HG03521 (cell line): ENCODE data around the gene ARHGAP26.
"Not testable (repeated sequence)": the region's sequence is repeated elsewhere in the genome, so short reads cannot be mapped to it uniquely, and the experiment has no call there.

Experiments used
- ATAC-seq: cut with Tn5 transposase; IDR thresholded peaks from one replicate; pipeline ENCODE4 v1.9.1; 2021; ENCODE audit warnings: mild to moderate bottlenecking, moderate library complexity; ENCODE audit not compliant: unreplicated experiment

Gene ARHGAP26

DNA sequence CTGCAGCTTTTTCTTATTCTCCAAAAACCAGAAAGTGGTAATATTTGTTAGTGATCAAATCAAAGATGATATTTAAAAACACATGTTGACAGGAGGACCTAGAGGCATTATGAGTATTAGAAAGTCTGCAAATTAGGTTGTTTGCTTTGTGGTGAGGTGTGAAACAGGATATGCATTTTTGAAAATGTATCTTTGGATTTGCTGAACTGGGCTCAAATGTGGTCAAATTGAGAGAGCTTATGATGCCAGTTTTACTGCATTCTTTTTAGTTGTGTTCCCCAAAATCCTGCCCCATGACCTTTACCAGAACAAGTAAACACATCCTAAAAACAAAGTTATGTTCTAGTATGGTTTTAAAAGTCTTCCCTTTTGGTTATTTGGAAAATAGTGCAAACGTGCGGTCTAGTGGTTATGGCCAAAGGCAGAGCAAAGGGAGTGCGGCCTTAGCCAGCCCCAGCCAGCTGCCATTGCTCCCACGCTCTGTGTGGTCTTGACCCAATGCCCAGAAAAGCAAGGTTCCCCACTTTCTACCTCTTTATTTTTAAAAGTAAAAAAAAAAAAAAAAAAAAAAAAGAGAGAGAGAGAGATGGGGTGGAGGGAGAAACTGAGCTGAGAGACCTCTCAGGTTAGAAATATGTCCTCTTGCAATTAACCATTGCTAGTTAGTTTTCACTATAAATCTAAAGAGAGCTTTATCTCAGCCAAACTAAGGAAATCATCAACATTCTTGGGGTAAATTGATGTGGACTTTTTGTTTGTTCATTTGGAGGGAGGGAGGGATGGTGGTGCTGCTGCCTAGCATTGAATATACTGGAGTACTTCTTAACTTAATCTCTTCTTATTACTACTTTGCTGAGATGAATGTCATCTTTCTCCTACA lies 176.6 kb downstream of the ARHGAP26 start:
- no peak for ATAC-seq

- no peak for ATAC-seq
Observed at GRCh38 chr5:142947427-142947709, 177.2 kb downstream of the ARHGAP26 start.

DNA sequence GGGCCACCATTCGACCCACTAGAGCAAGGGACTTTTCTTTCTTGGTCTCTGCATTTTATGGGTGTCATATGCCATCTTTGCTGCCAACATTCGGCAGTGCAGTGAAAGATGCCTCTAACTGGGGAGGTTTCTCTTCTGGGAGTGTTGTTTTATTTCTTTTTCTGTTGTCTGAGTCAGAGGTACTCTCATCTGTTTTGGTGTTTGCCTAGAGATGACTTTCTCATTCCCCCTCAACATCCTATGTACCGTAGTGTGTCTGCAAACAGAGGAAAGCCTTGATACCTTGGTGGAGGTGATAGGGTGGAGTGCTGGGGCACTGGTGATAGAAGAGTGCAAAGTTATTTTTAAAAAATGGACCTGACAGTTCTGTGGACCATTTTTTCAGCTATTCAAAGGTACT lies 182.1 kb downstream of the ARHGAP26 start:
- ATAC-seq = no peak

DNA sequence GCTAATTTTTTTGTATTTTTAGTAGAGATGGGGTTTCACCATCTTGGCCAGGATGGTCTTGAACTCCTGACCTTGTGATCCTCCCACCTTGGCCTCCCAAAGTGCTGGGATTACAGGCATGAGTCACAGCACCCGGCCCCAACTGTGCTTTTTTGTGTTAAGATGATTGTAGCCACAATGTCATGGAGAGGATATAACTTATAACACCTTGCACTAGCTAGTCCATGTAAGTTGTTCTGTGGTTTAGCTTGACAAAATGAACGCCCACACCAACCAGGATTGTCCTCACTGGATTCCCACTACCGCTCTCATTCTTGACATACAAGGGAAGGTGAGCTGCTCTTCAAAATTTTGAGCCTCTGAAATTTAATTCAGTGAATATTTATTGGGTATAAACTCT lies 182.7 kb downstream of the ARHGAP26 start:
- not testable (repeated sequence) for ATAC-seq

- no peak for ATAC-seq
Observed at GRCh38 chr5:142954455-142954854, 184.3 kb downstream of the ARHGAP26 start.

GRCh38 chr5:142955628-142956027 lies 185.5 kb downstream of the ARHGAP26 start:
- no peak for ATAC-seq

DNA sequence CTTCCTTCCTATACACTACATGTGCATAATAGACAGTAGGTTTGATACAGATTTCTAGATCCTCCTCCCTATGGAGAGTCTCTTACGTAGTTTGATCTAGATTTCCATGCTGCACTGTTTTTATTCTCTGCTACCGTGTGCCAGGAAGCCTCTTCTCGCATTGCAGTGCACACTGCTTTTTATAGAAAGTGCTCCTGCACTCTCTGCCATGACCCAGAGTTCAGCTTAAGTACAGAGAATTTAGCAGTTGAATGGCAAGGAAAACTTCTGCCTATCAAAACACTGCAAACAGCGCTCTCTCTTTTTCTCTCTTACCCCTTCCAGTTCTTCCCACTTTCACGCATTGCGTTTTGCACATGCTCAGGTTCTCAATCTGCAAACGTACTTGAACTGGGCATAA lies 187.4 kb downstream of the ARHGAP26 start:
- ATAC-seq = no peak

DNA sequence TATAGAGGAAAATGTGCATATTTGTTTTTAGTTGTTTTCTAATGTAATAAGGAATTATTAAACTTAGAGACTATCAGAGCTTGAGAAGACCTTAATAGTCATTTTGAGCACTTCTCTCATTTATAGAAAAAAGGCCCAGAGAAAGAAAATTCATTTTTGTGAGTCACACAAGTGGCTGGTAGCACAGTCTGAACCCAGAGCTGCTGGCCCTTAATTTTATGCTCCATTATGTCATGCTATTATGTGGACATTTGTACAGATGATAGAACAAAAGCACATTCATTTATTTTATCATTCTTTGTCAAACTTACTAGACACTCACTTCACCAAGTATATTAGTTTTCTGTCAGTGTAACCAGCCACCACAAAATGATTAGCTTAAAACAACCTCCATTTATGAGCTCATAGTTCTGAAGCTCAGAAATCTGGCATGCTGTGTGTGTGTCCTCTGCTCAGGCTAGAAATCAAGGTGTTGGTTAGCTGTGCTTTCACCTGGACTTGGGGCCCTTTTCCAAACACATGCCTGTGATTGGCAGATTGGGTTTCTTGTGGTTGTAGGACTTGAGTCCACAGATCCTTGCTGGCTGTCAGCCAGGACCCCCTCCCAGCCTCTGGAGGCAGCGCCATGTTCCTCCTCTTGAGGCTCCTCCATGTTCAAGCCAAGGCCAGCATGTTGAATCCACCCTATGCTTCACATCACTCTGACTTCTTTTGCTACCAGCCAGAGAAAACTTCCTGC lies 188.9 kb downstream of the ARHGAP26 start:
- ATAC-seq = no peak

- ATAC-seq = no peak
Observed at GRCh38 chr5:142959683-142960657, 189.8 kb downstream of the ARHGAP26 start.

DNA sequence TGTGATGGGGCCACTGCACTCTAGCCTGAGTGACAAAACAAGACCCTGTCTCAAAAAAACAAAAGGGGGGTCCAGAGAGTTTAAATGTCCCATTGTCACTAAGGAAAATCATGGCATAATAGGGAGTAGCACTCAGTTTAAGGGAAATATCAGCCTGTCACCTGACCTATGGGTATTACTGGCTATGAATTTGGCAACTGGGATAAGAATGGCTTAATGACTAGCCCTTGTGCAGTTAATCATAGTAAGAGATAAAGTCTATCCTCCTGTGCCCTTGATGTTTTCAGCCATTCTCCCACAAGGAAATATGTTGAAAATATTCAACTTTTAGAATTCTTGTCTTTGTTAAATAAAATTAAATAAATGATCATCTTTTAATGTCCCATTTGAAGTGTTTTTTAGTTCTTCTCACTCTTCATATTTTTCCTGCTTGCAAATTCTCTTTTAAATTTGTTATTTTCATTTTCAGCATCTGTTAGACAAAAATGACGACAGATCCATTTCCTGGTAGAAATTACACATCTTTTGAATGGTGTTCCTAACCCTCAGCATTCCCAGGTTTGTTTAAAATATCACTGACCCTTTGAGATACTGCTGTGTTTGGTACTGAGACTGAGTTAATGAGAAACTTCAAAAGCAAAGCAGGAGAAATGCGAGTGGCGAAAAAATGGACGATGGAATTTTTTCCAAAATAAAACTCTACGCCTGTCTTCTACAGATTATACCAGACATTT lies 191.4 kb downstream of the ARHGAP26 start:
- no peak for ATAC-seq

- ATAC-seq = no peak
Observed at GRCh38 chr5:142962174-142962533, 192.0 kb downstream of the ARHGAP26 start.

DNA sequence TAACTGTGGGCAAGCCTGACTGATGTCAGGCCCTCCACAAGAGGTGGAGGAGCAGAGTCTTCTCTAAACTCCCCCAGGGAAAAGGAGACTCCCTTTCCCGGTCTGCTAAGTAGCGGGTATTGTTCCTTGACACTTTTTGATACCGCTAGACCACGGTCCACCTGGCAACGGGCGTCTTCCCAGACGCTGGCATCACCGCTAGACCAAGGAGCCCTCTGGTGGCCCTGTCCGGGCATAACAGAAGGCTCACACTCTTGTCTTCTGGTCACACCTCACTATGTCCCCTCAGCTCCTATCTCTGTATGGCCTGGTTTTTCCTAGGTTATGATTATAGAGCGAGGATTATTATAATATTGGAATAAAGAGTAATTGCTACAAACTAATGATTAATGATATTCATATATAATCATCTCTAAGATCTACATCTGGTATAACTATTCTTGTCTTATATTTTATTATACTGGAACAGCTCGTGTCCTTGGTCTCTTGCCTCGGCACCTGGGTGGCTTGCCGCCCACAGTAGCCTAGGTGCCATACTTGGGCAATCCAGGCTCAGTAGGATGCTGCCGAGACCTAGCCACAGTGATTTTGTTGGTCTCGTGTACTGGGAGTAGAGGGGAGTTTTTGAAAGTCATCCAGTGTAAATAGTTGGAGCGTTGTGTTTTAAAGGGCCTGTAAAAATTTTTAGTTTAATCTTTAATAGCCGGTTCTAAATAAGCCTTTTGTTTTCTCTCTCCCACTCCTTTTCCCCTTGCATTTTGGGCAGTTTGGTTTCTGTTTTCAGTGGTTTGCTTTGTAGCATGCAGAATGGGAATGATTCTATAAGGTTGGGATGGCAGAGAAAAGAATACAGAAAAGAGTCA lies 195.3 kb downstream of the ARHGAP26 start:
- not testable (repeated sequence) for ATAC-seq

- ATAC-seq = no peak
Observed at GRCh38 chr5:142966121-142966420, 195.9 kb downstream of the ARHGAP26 start.

GRCh38 chr5:142969186-142969585 lies 199.0 kb downstream of the ARHGAP26 start:
- no peak for ATAC-seq

DNA sequence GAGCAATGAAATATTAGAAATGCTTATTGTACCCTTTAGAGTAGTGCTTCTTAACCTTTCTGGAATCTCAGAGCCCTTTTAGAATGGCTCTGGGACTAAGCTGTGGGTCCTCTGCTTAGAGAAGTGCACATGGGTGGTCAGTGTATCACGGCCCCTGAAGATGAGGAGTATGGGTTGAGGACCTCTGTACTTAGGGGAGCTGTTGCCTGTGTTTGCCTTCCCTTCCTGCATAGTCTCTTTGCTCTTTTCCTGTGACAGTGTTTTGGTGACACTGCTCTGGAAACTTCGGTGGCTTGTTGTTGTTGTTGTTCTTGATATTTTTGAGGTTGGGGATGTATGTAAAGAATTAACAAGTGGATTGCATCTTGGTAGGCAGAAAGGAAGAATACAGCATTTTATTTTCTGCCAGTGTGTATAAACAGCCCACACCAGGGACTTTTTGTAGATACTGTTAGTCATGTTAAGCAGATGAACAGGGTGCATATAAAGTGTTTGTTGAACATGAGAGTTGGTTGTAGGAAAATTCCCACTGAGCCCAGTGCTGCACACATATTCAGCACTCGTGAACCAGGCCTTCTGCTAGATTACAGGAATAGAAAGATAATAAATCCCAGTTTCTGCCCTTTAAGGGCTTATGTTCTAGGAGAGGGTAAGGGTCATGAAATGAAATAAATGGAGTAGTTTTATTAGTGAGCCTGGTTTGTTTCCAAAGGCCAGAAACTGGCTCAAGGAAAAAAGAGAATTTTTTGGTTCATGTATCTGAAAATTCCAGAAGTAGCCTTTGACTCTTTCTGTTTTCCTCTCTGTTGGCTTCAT lies 199.7 kb downstream of the ARHGAP26 start:
- ATAC-seq = no peak

DNA sequence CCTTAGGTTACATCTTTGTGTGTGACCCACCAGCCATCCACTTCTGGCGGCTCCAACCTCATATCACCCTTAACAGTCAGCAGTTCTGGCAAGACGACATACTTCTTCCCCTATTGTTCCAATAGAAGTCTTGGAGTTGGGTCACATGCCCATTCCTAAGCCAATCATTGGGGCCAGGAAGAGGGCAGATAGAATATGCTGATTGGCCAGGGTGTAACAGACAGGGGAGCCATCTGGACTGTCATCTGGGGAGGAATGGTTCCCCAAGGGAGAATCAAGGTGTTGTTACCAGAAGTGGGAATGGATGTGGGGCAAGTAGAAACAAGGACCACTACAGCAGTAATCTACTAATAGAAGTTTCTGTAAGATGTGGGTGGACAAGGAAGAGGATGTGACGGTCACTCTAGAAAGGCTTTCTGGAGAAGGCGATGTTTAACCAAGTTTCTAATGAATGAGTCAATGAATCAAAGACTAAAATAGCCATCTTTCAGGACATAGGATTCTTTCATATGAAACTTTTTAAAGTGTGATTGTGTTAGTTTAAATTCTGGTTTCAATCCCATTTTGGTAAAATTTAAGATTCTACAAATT lies 200.4 kb downstream of the ARHGAP26 start:
- ATAC-seq = no peak

DNA sequence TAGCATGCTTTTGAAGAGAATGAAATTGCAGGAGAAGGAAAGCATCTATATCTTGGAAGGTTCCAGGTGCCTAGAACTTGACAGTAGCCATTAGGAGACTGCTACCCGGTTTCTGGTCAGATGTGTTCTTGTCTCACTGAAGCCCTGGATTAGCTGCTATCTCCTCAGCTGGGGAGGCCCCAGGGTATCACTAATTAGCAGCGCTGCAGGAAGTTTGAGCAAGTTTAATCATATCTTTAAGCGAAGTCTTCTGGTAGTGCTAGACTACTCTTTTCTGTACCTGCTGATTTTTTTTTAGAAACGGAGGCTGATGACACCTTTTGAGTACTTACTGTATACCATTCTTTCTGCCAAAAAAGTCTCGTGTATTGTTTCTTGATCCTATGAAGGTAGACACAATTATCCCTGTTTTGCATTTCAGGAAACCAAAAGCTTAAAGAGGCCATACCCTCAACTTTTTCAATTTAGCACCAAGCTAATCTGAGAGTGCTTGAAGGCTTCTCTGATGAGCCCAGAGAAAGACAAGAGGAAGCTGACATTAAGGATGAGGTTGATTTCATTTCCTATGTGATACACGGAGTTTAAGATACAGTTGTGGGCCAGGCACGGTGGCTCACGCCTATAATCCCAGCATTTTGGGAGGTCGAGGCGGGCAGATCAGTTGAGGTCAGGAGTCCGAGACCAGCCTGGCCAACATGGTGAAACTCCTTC lies 201.3 kb downstream of the ARHGAP26 start:
- no peak for ATAC-seq

GRCh38 chr5:142972064-142972570 lies 201.9 kb downstream of the ARHGAP26 start:
- ATAC-seq = no peak
